GM06990 (cell line): ENCODE results near the gene AGA.

ENCODE experiments used
- DNase-seq: peaks from one replicate; pipeline ENCODE4 v3.0.0-alpha.2; 2011; ENCODE audit not compliant: insufficient read length; ENCODE audit errors: extremely low read depth
- H3K27me3 ChIP-seq: replicated peaks from 2 replicates; pipeline ENCODE4 v1.6.0; 2011; ENCODE audit warnings: low read length; ENCODE audit not compliant: control insufficient read depth, insufficient read depth
- H3K36me3 ChIP-seq: 2 replicates; pipeline ENCODE4 v1.5.1; 2011; ENCODE audit warnings: low read length; ENCODE audit not compliant: control insufficient read depth, insufficient read depth
- H3K4me3 ChIP-seq: replicated peaks from 2 replicates; pipeline ENCODE4 v1.5.1; 2011; ENCODE audit warnings: low read depth, mild to moderate bottlenecking, control low read depth, low read length
- TF ChIP-seq, protein P1 (sequence below): IDR thresholded peaks from 2 replicates; pipeline ENCODE4 v1.5.1; 2011; ENCODE audit warnings: low read length, control low read depth, mild to moderate bottlenecking, inconsistent platforms; ENCODE audit not compliant: insufficient read depth, poor library complexity, severe bottlenecking

Gene AGA

GRCh38 chr4:177485528-177485927 is 43.3 kb upstream of the AGA start:
- Histone ChIP-seq H3K36me3 (no peaks in the 10 kb centered on the region), H3K27me3 (no peaks in the 10 kb centered on the region), H3K4me3 (no peak overlapping the region)
- TF ChIP-seq, protein P1, sequence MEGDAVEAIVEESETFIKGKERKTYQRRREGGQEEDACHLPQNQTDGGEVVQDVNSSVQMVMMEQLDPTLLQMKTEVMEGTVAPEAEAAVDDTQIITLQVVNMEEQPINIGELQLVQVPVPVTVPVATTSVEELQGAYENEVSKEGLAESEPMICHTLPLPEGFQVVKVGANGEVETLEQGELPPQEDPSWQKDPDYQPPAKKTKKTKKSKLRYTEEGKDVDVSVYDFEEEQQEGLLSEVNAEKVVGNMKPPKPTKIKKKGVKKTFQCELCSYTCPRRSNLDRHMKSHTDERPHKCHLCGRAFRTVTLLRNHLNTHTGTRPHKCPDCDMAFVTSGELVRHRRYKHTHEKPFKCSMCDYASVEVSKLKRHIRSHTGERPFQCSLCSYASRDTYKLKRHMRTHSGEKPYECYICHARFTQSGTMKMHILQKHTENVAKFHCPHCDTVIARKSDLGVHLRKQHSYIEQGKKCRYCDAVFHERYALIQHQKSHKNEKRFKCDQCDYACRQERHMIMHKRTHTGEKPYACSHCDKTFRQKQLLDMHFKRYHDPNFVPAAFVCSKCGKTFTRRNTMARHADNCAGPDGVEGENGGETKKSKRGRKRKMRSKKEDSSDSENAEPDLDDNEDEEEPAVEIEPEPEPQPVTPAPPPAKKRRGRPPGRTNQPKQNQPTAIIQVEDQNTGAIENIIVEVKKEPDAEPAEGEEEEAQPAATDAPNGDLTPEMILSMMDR: no peak
- no peak for DNase-seq

- no peak overlapping the region for H3K4me3 ChIP-seq
- no peaks in the 10 kb centered on the region for H3K36me3 ChIP-seq
- no peaks in the 10 kb centered on the region for H3K27me3 ChIP-seq
- TF ChIP-seq, protein P1: no peak
- no peak for DNase-seq
These were observed 42.4 kb upstream of the AGA start for GRCh38 chr4:177484613-177485021.

DNA sequence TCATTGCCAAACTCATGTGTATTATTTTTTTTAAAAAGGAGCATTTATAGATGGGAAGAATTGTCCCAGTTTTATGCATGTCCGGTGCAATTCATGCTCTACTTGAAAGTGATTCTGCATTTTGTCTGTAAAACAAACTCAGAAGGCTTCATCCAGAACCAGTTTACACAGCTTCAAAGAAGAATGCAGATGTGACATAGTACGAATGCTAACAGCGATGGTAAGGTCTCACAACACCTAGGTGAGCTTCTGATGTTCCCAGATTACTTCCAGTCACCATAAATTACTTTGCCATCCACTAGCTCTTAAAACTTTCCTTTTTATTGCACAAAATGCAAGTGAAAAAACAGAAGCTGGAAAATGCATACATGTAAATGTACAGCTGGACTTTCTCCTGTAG is 41.5 kb upstream of the AGA start:
- Histone ChIP-seq H3K4me3 (no peak overlapping the region), H3K36me3 (no peaks in the 10 kb centered on the region), H3K27me3 (no peaks in the 10 kb centered on the region)
- no peak for DNase-seq
- TF ChIP-seq, protein P1: no peak

DNA sequence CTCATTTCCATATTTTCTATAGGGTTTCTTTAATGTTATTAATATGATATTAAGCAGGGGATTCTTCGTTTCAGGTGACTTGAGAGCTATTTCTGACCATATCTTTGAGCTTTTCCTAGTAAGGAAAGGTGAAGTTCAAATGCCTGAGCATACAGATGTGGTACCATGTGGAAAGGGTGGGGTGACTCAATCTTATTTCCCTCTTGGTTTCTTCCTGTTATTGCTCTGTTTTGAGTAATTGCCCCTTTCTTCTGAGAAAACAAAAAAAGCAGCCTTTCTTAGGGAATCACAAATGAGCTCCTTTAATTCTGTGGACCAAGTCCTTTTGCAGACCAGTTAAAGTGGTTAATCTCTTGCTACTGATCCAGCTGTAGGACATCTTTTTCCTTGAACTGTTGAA is 41.0 kb upstream of the AGA start:
- no peak for DNase-seq
- TF ChIP-seq, protein P1: no peak
- Histone ChIP-seq H3K27me3 (no peaks in the 10 kb centered on the region), H3K4me3 (no peak overlapping the region), H3K36me3 (no peaks in the 10 kb centered on the region)

DNA sequence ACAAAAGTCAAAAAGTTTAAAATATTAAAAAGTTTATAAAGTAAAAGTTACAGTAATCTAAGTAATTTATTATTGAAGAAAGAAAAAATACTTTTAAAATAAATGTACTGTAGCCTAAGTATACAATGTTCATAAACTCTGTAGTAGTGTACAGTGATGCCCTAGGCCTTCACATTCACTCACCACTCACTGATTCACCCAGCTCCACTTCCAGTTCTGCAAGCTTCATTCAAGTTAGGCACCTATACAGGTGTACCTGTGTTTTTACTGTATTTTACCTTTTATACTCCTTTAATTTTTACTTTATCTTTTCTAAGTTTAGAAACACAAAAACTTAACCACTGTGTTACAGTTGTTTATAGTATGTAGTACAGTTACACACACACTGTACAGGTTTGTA is 40.1 kb upstream of the AGA start:
- DNase-seq: no peak
- H3K4me3 ChIP-seq: no peak overlapping the region
- TF ChIP-seq, protein P1: no peak
- H3K36me3 ChIP-seq: no peaks in the 10 kb centered on the region
- no peaks in the 10 kb centered on the region for H3K27me3 ChIP-seq

DNA sequence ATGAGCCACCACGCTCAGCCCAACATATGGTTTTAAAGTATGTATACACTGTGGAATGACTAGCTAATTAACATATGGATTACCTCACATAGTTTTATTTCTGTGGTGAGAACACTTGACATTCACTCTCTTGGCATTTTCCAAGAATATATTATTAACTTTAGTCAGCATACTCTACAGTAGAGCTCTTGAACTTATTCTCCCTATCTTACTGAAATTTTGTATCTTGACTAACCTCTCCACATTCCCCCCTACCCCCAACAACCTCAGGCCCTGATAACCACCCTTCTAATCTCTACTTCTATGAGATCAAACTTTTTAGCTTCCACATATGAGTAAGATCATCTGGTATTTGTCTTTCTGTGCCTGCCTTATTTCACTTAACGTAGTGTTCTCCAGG is 38.6 kb upstream of the AGA start:
- H3K4me3 ChIP-seq: no peak overlapping the region
- TF ChIP-seq, protein P1: no peak
- H3K27me3 ChIP-seq: no peaks in the 10 kb centered on the region
- H3K36me3 ChIP-seq: no peaks in the 10 kb centered on the region
- DNase-seq: no peak
